Trophoblast cell (in vitro differentiated cells and primary cell): ENCODE data around the gene KCNJ12. TPM values are rescaled to one million over a fixed set of nuclear protein-coding genes. Genes with fewer than 3 reads are reported as not detected.
"Not testable (repeated sequence)": the region's sequence is repeated elsewhere in the genome, so short reads cannot be mapped to it uniquely, and the experiment has no call there.

Source experiments
- DNase-seq, 2 donors: peaks; one replicate each; pipeline ENCODE4 v3.0.0-alpha.2; 2016
- H2AFZ ChIP-seq: 2 replicates; pipeline ENCODE4 v1.6.1; 2013; ENCODE audit warnings: low read length, moderate library complexity, mild to moderate bottlenecking; ENCODE audit not compliant: insufficient read depth, poor library complexity
- H2AK5ac ChIP-seq: 2 replicates; pipeline ENCODE4 v1.6.1; 2013; ENCODE audit warnings: mild to moderate bottlenecking, low read length
- H2BK120ac ChIP-seq: 2 replicates; pipeline ENCODE4 v1.6.1; 2013; ENCODE audit warnings: low read length, mild to moderate bottlenecking, moderate library complexity; ENCODE audit not compliant: insufficient read depth, poor library complexity
- H2BK12ac ChIP-seq: 2 replicates; pipeline ENCODE4 v1.6.1; 2013; ENCODE audit warnings: mild to moderate bottlenecking, low read length, moderate library complexity
- H2BK5ac ChIP-seq: 2 replicates; pipeline ENCODE4 v1.6.1; 2013; ENCODE audit warnings: low read length, low read depth, moderate library complexity, mild to moderate bottlenecking; ENCODE audit not compliant: poor library complexity
- H3K14ac ChIP-seq: 2 replicates; pipeline ENCODE4 v1.6.1; 2013; ENCODE audit warnings: mild to moderate bottlenecking, low read length
- H3K18ac ChIP-seq: 2 replicates; pipeline ENCODE4 v1.6.1; 2013; ENCODE audit warnings: mild to moderate bottlenecking, low read length
- H3K23ac ChIP-seq: 2 replicates; pipeline ENCODE4 v1.6.1; 2013; ENCODE audit warnings: low read length
- H3K27ac ChIP-seq: 2 replicates; pipeline ENCODE4 v1.5.1; 2013; ENCODE audit warnings: low read depth, mild to moderate bottlenecking, inconsistent platforms, low read length, moderate library complexity
- H3K27me3 ChIP-seq: 2 replicates; pipeline ENCODE4 v1.6.1; 2013; ENCODE audit warnings: inconsistent platforms, mild to moderate bottlenecking, low read length, moderate library complexity; ENCODE audit not compliant: insufficient read depth
- H3K36me3 ChIP-seq, 2 experiments: 1 replicate in 1 of 2; 2 replicates in 1 of 2; pipeline ENCODE4 v1.6.1; 2013; ENCODE audit warnings: low read length in 2 of 2, mild to moderate bottlenecking in 2 of 2, moderate library complexity in 1 of 2; ENCODE audit not compliant: insufficient read depth in 2 of 2, control insufficient read depth in 1 of 2
- H3K4ac ChIP-seq: 2 replicates; pipeline ENCODE4 v1.6.1; 2013; ENCODE audit warnings: low read depth, mild to moderate bottlenecking, low read length, moderate library complexity
- H3K4me1 ChIP-seq, 2 experiments: 1 replicate in 1 of 2; 2 replicates in 1 of 2; pipeline ENCODE4 v1.6.1; 2013; ENCODE audit warnings: low read length in 2 of 2, mild to moderate bottlenecking in 2 of 2, moderate library complexity in 1 of 2; ENCODE audit not compliant: insufficient read depth in 2 of 2, control insufficient read depth in 1 of 2
- H3K4me2 ChIP-seq: 2 replicates; pipeline ENCODE4 v1.6.1; 2013; ENCODE audit warnings: inconsistent platforms, mild to moderate bottlenecking, low read length, moderate library complexity
- H3K4me3 ChIP-seq: 2 replicates; pipeline ENCODE4 v1.5.1; 2013; ENCODE audit warnings: mild to moderate bottlenecking, low read depth, low read length, inconsistent platforms
- H3K79me1 ChIP-seq: one replicate; pipeline ENCODE4 v1.6.1; 2013; ENCODE audit warnings: low read length
- H3K79me2 ChIP-seq: 2 replicates; pipeline ENCODE4 v1.6.1; 2013; ENCODE audit warnings: low read length, mild to moderate bottlenecking; ENCODE audit not compliant: control insufficient read depth, insufficient read depth, poor library complexity
- H3K9ac ChIP-seq: 2 replicates; pipeline ENCODE4 v1.6.1; 2013; ENCODE audit warnings: mild to moderate bottlenecking, low read length
- H3K9me3 ChIP-seq: 2 replicates; pipeline ENCODE4 v1.6.1; 2013; ENCODE audit warnings: low read depth, mild to moderate bottlenecking, control low read depth, inconsistent platforms, low read length; ENCODE audit not compliant: insufficient read depth
- H4K12ac ChIP-seq: 2 replicates; pipeline ENCODE4 v1.6.1; 2013; ENCODE audit warnings: low read depth, mild to moderate bottlenecking, low read length, moderate library complexity
- H4K8ac ChIP-seq: 2 replicates; pipeline ENCODE4 v1.6.1; 2013; ENCODE audit warnings: low read depth, mild to moderate bottlenecking, low read length, moderate library complexity
- H4K91ac ChIP-seq: one replicate; pipeline ENCODE4 v1.6.1; 2013; ENCODE audit warnings: low read depth, mild to moderate bottlenecking, low read length, moderate library complexity
- WGBS: extraction: QIAGEN DNeasy Blood & Tissue Kit; methylation state at CpG from one replicate; pipeline ENCODE4 v1.1.7; 2013; ENCODE audit warnings: missing lambda C conversion rate; ENCODE audit not compliant: insufficient read length, insufficient coverage; ENCODE audit errors: extremely low coverage; 5-methylcytosine and 5-hydroxymethylcytosine counted together
- polyA plus RNA-seq: library from polyadenylated mRNA; stranded (reverse); fragments of 200-250 nt; gene quantifications from 2 replicates; pipeline ENCODE4 v1.2.3, GENCODE V29; 2013

Gene KCNJ12
- polyA plus RNA-seq = 0.17 and 0.22 TPM in 2 replicates

DNA sequence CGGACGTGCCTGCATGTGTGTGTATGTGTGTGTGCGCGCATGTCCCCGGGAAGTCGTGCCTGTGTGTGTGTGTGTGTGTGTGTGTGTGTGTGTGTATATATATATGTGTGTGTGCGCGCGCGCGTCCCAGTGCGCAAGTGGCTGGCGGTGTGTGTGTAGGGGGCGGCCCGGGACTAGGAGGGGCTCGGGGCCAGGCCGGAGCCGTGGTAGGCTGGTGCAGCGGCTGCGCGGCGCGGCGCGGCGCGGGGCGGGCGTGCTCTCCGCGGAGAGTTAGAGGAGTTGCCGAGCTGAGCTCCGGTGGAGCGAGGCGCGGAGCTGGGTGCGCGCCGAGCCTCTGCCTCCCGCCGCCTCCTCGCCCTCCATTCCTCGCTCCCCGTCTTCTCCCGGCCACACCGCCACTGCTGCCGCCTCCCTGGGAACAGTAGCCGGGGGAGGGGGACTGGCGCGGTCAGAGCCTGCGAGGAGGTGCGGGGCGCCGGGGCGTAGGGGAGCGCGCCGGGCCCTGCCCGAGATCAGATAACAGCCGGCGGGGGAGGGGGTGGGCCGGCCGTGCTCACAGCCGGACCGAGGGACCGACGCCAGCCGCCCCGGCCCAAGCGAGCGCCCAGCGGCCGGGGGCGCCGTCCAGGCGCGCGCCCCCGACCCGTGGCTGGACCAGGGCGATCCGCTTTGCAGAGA is at the start of gene KCNJ12:
Gene KCNJ12 (plus strand): TSS at position 277 of the 678 bp plus-strand sequence. CDS start 38,986 bp downstream, outside the sequence.
- H3K27ac ChIP-seq = no peak within 1 kb of the TSS
- H2AK5ac ChIP-seq = no peak within 1 kb of the TSS
- no peak for DNase-seq
- no peak within 1 kb of the TSS for H2BK120ac ChIP-seq
- no CpG with 5 or more reads among the region's 82 CpGs for WGBS
- no peak within 1 kb of the TSS for H4K91ac ChIP-seq
- H4K12ac ChIP-seq = no peak within 1 kb of the TSS
- H3K79me2 ChIP-seq = no peaks in the 10 kb centered on the region
- H3K27me3 ChIP-seq = peaks cover 40% of the 10 kb centered on the region
- H3K79me1 ChIP-seq = no peaks in the 10 kb centered on the region
- peaks cover 8 to 11% of the 10 kb centered on the region in 2 experiments for H3K4me1 ChIP-seq
- H3K14ac ChIP-seq = no peak within 1 kb of the TSS
- H3K4ac ChIP-seq = no peak within 1 kb of the TSS
- H3K9me3 ChIP-seq = peaks cover 5% of the 10 kb centered on the region
- no peaks in the 10 kb centered on the region for H3K36me3 ChIP-seq
- H2BK12ac ChIP-seq = no peak within 1 kb of the TSS
- peak within 1 kb of the TSS; percentile 71 for H3K4me2 ChIP-seq
- no peak within 1 kb of the TSS for H2BK5ac ChIP-seq
- H3K18ac ChIP-seq = no peak within 1 kb of the TSS
- H3K23ac ChIP-seq = no peak within 1 kb of the TSS
- H2AFZ ChIP-seq = peak within 1 kb of the TSS; percentile 13
- no peak within 1 kb of the TSS for H4K8ac ChIP-seq
- H3K9ac ChIP-seq = no peak within 1 kb of the TSS
- peak within 1 kb of the TSS; percentile 63 for H3K4me3 ChIP-seq

DNA sequence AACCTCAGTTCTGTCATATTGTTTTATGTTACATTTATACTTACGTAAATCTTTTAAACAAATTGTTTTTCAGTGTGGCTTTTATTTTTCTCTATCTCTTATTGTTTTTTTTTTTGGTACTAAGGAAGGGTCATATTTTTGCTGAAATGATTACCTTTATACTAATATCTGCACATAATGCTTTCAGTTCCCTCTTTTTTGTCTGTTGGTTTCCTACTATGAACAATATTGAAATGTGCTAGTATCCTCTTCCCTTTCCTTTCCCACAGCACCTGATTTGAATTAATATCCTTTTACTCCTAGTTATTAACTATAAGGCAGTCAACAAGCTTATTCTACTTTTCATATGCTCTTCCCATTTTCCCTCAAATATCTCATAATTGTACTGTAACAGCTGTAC is 48.2 kb upstream of the KCNJ12 start:
- not testable (repeated sequence) for H3K4me3 ChIP-seq, H3K23ac ChIP-seq, H2AFZ ChIP-seq, H3K9me3 ChIP-seq, H3K4me1 ChIP-seq, H2BK5ac ChIP-seq, H3K27me3 ChIP-seq, H4K91ac ChIP-seq, H3K4ac ChIP-seq, DNase-seq, H4K8ac ChIP-seq, H3K18ac ChIP-seq, H2AK5ac ChIP-seq, H3K4me2 ChIP-seq, H3K9ac ChIP-seq, H3K27ac ChIP-seq, H2BK12ac ChIP-seq, H3K14ac ChIP-seq, H3K79me1 ChIP-seq, H2BK120ac ChIP-seq, H3K36me3 ChIP-seq, H4K12ac ChIP-seq, H3K79me2 ChIP-seq
- WGBS = no CpG with 5 or more reads among the region's 1 CpG

DNA sequence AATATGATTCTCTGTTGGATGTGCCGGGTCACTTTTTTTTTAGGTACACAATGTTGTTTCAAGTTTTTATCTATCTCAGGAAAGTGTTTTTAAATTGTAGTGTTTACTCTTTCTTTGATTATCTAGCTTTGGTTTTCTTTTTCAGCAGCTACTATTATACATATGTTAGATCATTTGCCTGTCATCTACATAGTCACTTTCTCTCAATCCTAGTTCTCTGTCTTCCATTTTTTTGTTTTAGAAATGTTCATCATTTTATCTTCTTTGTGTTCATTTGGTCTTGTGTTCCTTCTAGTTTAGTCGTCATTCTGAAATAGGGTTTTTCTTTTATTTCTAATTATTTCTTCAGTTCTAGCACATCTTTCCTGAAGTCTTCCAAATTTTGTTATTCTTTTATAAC is 47.4 kb upstream of the KCNJ12 start:
- WGBS = no CpG with 5 or more reads among the region's 2 CpGs
- not testable (repeated sequence) for DNase-seq

DNA sequence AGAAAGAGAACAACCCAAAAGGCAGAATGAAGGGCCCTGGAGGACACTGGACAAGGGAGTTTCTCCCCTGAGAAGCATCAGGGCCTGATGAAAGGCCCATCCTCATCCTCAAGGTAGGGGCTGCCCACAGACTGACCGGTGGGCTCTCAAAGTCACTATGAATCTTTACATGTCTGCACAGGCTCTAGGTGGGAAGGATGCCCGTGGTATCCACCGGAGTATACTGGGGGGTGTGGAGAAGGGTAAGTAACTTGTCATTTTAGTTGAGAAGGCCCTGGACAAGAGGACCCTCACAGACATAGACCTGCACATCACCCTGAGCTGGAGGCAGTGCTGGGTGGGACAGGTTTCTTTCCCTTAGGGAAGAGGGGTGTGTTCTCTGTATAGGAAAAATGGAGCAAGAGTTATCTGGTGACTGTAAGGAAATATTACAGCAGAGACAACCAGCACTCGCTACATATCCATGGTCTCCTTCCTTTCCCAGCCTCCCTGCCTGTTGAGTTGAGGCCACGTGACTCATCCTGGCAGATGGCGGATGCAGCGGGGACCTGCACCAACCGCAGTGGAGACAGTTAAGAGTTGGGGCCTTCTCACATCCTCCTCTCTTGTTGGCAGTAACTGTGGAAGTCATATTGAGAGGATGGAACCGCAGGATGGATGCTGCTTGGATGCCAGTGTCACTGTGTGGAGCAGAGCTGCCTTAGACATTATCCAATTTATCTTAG is 45.6 kb upstream of the KCNJ12 start:
- no peak for DNase-seq
- Histone ChIP-seq H3K14ac (no peak overlapping the region), H2AFZ (no peak overlapping the region), H4K12ac (no peak overlapping the region), H2BK120ac (no peak overlapping the region), H3K79me2 (no peaks in the 10 kb centered on the region), H3K4ac (no peak overlapping the region), H3K27me3 (no peaks in the 10 kb centered on the region), H2AK5ac (no peak overlapping the region), H3K4me1 (no peaks in the 10 kb centered on the region), H3K27ac (no peak overlapping the region), H3K36me3 (no peaks in the 10 kb centered on the region), H3K18ac (no peak overlapping the region), H3K79me1 (no peaks in the 10 kb centered on the region), H2BK5ac (no peak overlapping the region), H3K9me3 (peaks cover 2% of the 10 kb centered on the region), H3K23ac (no peak overlapping the region), H3K4me3 (no peak overlapping the region), H4K8ac (no peak overlapping the region), H3K4me2 (no peak overlapping the region), H4K91ac (no peak overlapping the region), H3K9ac (no peak overlapping the region), H2BK12ac (no peak overlapping the region)
- no CpG with 5 or more reads among the region's 9 CpGs for WGBS

More for the DNA sequence above, 47.4 kb upstream of the KCNJ12 start:
- not testable (repeated sequence) for H2BK12ac ChIP-seq, H2BK120ac ChIP-seq, H3K4me2 ChIP-seq, H3K27me3 ChIP-seq, H3K27ac ChIP-seq, H3K14ac ChIP-seq, H3K9me3 ChIP-seq, H4K91ac ChIP-seq, H3K4ac ChIP-seq, H2BK5ac ChIP-seq, H3K18ac ChIP-seq, H3K79me1 ChIP-seq, H3K9ac ChIP-seq, H3K79me2 ChIP-seq, H3K4me1 ChIP-seq, H3K23ac ChIP-seq, H4K8ac ChIP-seq, H4K12ac ChIP-seq, H3K36me3 ChIP-seq, H3K4me3 ChIP-seq, H2AK5ac ChIP-seq, H2AFZ ChIP-seq
